Endothelial cell of umbilical vein (primary cell): ENCODE measurements around the gene SPATA45.

Experiments
- CTCF ChIP-seq, 2 donors: IDR thresholded peaks; 1 replicate in 1 of 2; 2 replicates in 1 of 2; pipeline ENCODE4 v1.5.1; 2011; ENCODE audit warnings: low read length in 2 of 2, mild to moderate bottlenecking in 2 of 2, moderate library complexity in 2 of 2, control low read depth in 1 of 2, inconsistent platforms in 1 of 2, low read depth in 1 of 2; ENCODE audit not compliant: insufficient read depth in 1 of 2; ENCODE audit errors: extremely low read depth in 1 of 2
- EZH2 ChIP-seq: IDR thresholded peaks from 2 replicates; pipeline ENCODE4 v1.6.1; 2012; ENCODE audit warnings: borderline replicate concordance, low read depth, mild to moderate bottlenecking, moderate library complexity, low read length, inconsistent platforms; ENCODE audit not compliant: severe bottlenecking
- FOS ChIP-seq: IDR thresholded peaks from 2 replicates; pipeline ENCODE4 v1.6.1; 2011; ENCODE audit warnings: mild to moderate bottlenecking, low read length, moderate library complexity, borderline replicate concordance; ENCODE audit not compliant: insufficient read depth
- GATA2 ChIP-seq: IDR thresholded peaks from 2 replicates; pipeline ENCODE4 v1.7.0; 2011; ENCODE audit warnings: low read depth, mild to moderate bottlenecking, moderate library complexity, mixed read lengths, low read length; ENCODE audit not compliant: insufficient read length, insufficient read depth
- JUN ChIP-seq: IDR thresholded peaks from 2 replicates; pipeline ENCODE4 v1.6.1; 2011; ENCODE audit warnings: borderline replicate concordance, low read depth; ENCODE audit not compliant: insufficient read length, insufficient read depth
- MAX ChIP-seq: IDR thresholded peaks from 2 replicates; pipeline ENCODE4 v1.6.1; 2011; ENCODE audit not compliant: insufficient read depth, insufficient read length
- MYC ChIP-seq: IDR thresholded peaks from one replicate; pipeline ENCODE4 v1.6.1; 2011; ENCODE audit warnings: mild to moderate bottlenecking, low read depth, low read length
- POLR2A ChIP-seq: IDR thresholded peaks from 2 replicates; pipeline ENCODE4 v1.6.1; 2012; ENCODE audit warnings: low read depth, mild to moderate bottlenecking, control low read depth, low read length
- POLR2AphosphoS5 ChIP-seq: IDR thresholded peaks from 2 replicates; pipeline ENCODE4 v1.6.1; 2012; ENCODE audit warnings: low read depth, mild to moderate bottlenecking, control low read depth, low read length, moderate library complexity; ENCODE audit not compliant: insufficient read depth

GRCh38 chr1:212816567-212817278 is 30.7 kb downstream of the SPATA45 start:
- TF ChIP-seq CTCF (IDR thresholded peaks at IDR 0.05; ENCODE audit: extremely low read depth in 1 of 2, insufficient read depth in 1 of 2, low read depth in 1 of 2, low read length in 2 of 2) (no peak), EZH2 (no peak), MAX (no peak), POLR2A (no peak), POLR2AphosphoS5 (no peak), MYC (no peak), FOS (no peak), GATA2 (no peak), JUN (peak; percentile 25)
